GM18505 (cell line): ENCODE results near the gene CHPF.

Source experiments
- ATAC-seq: cut with Tn5 transposase; IDR thresholded peaks from one replicate; pipeline ENCODE4 v1.9.1; 2021; ENCODE audit not compliant: unreplicated experiment
- POLR2A ChIP-seq: IDR thresholded peaks from 4 replicates; pipeline ENCODE4 v1.6.1; 2011; ENCODE audit warnings: borderline replicate concordance; ENCODE audit not compliant: insufficient read depth, insufficient read length; ENCODE audit errors: extremely low read depth

CHPF gene

GRCh38 chr2:219572237-219573001, 28.8 kb upstream of the CHPF start, which contains the start of gene INHA:
Gene INHA (plus strand): TSS chr2:219572310. CDS start chr2:219572375, 65 bp downstream.
- no peak for ATAC-seq
- TF ChIP-seq POLR2A, result no peak

- TF ChIP-seq POLR2A, result no peak
- no peak for ATAC-seq
These were observed 28.0 kb upstream of the CHPF start, which contains the start of gene OBSL1 for GRCh38 chr2:219571311-219572236. Gene OBSL1 (minus strand): TSS chr2:219571539. CDS start chr2:219571232, 307 bp downstream.

GRCh38 chr2:219570924-219571310, 27.3 kb upstream of the CHPF start:
- TF ChIP-seq POLR2A, result no peak
- no peak for ATAC-seq

- no peak for ATAC-seq
- no peak for TF ChIP-seq POLR2A
These were observed 26.8 kb upstream of the CHPF start for GRCh38 chr2:219570194-219570923.

- no peak for TF ChIP-seq POLR2A
- ATAC-seq, result no peak
These were observed 26.0 kb upstream of the CHPF start for GRCh38 chr2:219569635-219570034.

- no peak for TF ChIP-seq POLR2A
- no peak for ATAC-seq
These were observed 25.4 kb upstream of the CHPF start for GRCh38 chr2:219569041-219569440.

GRCh38 chr2:219567791-219568361, 24.3 kb upstream of the CHPF start:
- TF ChIP-seq POLR2A, result no peak
- no peak for ATAC-seq

GRCh38 chr2:219567131-219567530, 23.5 kb upstream of the CHPF start:
- no peak for ATAC-seq
- TF ChIP-seq POLR2A, result no peak

GRCh38 chr2:219566640-219567039, 23.0 kb upstream of the CHPF start:
- ATAC-seq, result no peak
- TF ChIP-seq POLR2A, result no peak

- no peak for TF ChIP-seq POLR2A
These were observed 21.8 kb upstream of the CHPF start for GRCh38 chr2:219565130-219566080.

GRCh38 chr2:219563271-219563928, 19.8 kb upstream of the CHPF start:
- no peak for ATAC-seq
- TF ChIP-seq POLR2A, result no peak

More at GRCh38 chr2:219565130-219566080, 21.8 kb upstream of the CHPF start:
- ATAC-seq, result no peak
